HG02571 (cell line): ENCODE data around the gene SYCE3.
A peak's percentile ranks its signal among the peaks of the same experiment; 100 is the strongest.

ENCODE experiments used
- ATAC-seq: cut with Tn5 transposase; IDR thresholded peaks from one replicate; pipeline ENCODE4 v1.9.1; 2021; ENCODE audit warnings: mild to moderate bottlenecking, moderate library complexity; ENCODE audit not compliant: unreplicated experiment

SYCE3 gene

DNA sequence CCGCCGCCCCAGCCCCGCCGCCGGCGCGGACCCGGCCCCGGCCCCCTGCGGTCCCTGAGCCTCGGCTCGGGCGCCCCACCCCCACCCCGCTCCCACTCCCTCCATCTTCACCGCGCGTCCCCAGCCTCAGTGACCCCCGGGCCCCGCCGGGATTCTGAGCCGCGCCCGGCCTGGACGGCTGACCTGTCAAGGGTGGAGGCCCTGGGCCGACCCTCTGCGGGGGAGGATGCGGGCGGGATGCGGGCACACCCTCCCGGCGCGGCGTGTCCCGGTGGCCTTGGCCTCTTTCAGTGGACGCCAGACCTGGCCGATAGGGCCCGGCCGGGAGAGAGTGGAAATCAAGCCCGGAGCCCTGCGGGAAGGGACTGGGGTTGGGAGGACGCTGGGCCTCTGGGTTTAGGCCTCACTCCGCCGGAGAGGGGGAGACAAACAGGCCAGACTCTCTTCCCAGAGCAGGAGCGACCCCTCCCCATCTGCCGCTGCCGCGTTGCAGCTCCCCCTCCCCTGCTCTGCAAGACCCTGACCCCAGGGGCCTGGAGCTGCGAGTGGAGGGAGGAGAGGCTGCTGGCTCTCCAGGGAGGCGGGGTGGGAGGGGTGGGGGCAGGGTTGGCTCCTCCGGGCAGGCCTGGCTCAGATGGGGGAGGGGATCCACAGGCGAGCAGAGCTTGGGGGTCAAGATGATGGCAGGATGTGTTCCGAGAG lies 38.4 kb upstream of the SYCE3 start:
- ATAC-seq: no peak

DNA sequence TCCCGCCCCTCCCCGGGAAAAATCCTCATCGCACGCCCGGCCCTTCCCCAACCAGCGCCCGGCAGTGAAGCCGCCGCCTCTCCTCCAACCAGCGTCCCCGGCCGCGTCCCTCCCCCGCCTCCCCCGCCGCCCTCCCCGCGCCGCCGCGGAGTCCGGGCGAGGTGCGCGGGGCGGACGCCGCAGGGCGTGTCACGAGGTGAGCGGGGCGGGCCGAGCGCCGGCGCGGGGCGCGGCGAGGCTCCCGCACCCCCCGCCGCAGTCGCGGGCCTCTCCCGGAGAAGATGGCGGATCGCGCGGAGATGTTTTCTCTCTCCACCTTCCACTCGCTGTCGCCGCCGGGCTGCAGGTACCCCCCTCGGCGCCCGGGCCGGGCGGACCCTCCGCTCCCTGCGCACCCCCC lies 37.8 kb upstream of the SYCE3 start, which contains the start of gene MAPK8IP2:
Gene MAPK8IP2 (plus strand): TSS at position 256 of the 400 bp plus-strand sequence. CDS start 26 bp downstream, at position 282.
- no peak for ATAC-seq

DNA sequence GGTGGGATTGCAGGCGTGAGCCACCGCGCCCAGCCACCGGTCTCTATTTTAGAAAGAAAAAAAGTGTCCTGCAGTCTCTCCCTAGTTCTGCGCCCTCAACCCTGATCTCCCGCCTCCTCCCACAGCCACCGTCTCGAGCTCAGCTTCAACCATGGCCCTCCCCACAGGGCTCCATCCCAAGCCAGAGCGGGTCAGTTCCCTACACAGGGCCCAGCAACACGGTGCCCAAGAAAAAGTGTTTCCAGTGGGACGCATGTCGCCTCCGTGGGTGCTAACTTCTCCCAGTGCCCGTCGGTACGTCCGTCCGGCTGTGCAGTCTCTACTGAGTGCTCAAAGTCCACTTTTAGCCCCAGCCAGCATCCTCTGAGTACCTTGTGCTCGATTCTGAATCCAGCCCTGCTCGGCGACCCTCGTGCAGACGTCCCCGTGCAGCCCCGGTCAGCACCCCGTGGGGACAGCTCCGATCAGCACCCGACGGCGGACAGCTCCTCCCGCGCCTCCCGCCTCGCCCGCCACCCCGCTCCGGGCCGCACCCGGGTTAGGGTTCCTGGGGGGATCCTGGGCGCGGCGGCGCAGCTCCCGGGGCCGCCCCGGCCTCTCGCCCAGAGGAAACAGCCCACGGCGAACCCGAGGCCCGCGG lies 37.2 kb upstream of the SYCE3 start:
- ATAC-seq: no peak

DNA sequence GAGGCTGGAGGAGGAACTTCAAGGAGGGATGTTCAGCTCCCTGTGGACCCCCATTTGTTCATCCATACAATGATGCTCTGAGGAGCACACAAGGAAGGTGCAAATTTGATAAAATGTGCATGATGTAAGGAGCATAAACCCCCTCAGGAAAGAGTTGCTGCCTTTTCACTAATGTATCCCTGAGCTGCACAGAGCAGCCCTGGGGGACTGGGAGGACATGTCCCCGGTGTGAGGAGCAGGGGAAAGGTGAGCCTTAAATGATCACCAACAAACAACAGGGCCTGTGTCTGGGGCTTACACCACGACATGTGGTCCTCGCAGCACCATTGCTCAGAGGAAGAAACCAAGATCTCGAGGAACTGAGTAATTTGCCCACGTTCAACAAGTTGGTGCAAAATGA lies 34.4 kb upstream of the SYCE3 start:
- no peak for ATAC-seq

DNA sequence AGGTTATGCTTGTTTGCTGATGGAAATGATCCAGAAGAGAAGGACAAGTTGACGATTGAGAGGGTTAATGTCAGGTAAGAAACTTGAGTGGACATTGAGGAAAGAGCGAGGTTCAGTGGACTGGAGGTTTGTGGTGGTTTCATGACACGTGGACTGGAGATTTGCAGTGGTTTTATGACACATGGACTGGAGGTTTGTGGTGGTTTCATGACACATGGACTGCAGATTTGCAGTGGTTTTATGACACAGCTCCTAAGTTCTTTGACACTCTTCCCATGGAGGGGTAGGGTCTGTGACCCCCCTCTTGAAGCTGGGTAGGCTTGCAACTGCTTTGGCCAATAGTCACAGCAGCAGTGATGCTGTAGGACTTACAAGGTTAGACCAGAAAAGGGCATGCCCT lies 32.5 kb upstream of the SYCE3 start:
- no peak for ATAC-seq

DNA sequence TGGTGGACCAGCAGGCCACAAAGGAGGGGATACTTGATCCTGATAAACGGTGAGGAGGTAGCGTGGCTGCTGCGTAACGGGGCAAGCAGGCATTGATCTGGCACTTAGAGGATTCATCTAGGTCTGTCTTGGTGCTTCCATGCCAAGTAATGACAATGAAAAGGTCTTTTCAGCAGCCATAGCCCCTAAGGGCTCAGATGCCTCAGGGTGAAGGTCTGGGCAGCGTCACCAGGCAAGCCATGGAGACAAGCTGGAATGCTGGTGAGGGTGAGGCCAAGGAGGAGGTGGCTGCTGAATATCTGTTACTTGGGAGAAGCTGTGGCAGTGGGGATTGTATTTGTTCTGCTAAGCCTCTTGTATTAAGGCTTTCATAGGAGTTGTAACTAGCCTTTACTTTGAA lies 24.7 kb upstream of the SYCE3 start:
- no peak for ATAC-seq

DNA sequence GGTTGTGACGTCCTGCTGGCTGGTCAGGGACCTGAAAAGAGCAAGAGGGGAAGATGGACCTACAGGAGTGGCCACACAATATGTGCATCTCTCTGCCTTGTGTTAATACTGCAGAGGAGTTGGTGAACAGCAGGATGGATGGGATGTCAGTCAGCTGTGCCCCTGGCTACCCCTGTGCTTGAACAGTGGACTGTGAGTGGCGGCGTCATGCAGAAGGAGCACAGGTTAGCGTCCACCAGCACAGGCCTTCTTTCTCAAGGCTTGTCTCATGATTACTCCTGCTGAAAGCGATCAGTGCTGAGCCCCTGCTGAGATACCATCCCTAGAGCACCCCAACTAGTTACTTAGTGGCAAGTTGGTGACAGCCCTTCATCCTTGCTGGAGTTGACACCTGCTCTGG lies 23.7 kb upstream of the SYCE3 start:
- ATAC-seq: no peak

DNA sequence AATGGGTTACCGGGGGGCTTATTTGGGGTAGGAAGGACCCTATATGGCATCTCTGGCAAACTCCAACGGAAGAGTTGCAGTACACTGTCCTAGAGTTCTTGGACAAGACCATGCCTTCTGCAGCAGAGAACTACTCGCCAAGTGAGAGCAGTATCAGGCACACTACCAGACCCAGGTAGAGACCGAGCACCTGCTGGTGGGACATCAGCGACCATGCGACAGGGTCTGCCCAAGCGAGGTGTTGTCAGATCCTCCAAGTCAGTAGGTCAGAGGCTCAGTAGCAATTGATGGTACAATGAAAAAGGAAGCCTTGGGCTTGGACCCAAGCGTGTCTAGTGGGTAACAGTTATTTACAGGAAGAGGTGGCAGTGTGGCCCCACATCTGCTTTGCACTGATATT lies 23.1 kb upstream of the SYCE3 start:
- no peak for ATAC-seq

DNA sequence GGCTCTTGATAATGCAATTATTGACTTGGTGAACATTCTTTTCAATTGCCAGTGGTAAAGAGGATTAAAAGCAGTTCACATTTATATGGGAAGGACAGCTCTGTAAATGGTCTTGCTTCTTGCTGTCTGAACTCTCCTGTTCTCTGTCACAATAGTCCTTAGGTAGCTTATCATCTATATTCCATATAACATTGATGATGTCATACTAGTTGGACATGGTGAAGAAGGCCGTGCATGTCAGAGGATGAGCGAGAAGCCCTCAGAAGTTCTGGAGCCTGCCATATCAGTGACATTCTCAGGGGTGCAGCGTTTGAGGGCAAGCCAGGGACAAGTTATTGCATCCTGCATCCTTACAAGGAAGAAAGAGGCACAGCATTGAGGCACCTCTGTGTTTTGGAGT lies 22.5 kb upstream of the SYCE3 start:
- ATAC-seq: no peak

DNA sequence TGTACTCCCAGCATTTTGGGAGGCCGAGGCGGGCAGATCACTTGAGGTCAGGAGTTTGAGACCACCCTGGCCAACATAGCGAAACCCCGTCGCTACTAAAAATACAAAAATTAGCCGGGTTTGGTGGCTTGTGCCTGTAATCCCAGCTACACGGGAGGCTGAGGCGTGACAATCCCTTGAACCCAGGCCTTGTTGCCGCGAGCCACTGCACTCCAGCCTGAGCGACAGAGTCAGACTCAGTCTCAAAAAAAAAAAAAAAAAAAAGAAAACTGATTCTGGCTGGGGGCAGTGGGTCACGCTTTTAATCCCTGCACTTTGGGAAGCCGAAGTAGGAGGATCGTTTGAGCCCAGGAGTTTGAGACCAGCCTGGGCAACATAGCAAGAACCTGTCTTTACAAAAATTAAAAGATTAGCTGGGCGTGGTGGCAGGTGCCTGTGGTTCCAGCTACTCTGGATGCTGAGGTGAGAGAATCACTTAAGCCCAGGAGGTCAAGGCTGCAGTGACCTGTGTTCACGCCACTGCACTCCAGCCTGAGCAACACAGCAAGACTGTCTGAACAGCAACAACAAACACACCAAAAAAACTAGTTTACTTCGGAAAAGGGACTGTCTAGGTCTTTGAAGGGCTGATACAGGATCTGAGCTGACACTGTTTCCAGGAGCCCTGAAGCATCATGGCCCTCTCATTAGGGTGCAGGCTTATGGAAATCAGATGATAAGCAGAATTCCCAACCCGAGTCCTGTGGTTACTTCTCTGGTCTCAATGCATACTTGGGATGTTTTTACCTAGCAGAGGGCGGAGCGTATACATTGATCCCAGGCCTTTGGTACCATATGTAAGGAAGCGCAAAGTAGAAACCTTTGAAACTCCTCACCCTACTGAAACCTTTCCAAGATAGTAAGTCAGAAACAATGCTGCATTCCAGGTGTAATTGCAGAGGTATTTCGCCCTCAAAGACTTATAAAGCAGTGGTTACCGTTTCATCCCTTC lies 21.7 kb upstream of the SYCE3 start:
- no peak for ATAC-seq

DNA sequence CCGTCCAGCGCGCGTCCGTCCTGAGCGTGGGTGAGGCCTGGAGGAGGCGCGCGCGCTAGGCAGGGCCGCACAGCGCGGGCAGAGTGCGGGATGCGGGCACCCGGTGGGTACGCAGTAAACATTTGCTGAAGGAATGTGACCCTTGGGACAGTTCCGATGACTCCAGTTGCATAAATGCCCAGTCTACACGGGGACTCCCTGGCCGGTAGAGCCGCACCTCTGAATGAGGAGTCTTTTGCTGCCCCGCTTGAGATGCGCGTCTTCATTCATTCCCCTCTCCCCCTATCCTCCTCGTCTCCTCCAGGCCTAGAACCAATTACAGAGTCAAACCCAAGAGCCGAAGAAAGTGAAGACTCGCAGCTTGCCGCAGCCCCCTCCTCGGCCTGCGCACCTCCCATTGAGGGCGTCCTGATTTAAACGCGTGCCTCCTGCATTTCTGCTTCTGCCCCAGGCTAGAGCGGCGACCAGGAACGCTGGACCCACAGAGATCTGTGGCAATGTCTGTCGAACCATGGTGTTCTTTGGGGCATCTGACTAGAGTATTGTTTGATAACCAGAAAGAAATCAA lies 20.7 kb upstream of the SYCE3 start:
- ATAC-seq: peak; percentile 17

DNA sequence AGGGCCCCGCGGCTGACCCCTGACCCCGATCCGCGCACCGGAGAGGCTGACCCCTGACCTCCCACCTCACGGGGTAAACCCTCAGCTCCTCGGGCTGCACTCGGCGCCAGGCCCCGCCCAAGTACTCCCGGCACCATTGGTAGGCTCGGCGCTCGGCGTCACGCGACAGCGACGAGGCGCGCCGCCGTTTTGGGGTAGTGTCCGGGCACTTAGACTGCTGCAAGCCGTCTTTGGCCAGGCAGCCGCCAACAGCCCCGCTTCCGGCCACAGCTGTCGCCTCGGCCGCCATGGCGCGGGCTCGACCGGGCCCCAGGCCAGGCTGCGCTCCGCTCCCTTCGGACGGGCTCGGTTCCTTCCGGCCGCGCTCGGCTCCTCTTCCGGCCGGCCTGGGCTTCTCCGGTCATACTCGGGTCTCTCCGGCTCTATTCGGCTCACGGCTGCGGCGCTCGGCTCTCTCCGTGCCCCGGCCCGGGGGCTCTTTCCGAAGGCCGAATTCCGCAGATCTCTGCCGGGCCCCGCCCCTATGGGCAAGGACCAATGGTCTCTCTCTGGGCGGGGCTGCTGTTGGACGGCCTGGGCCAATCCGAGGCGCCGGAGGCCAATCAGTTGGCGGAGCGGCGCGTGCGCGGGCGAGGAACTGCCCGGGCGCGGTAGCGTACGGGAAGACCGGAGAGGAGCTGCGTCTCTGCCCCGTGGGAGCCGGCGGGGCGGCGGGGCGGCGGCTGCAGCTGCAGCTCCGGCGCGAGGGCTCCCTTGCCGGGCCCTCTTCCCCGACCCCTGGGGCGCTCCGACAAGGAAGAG lies 20.0 kb upstream of the SYCE3 start, which contains the start of gene CHKB:
Gene CHKB (minus strand): TSS at position 357 of the 801 bp plus-strand sequence. CDS start 68 bp downstream, at position 289.
- ATAC-seq: peak; percentile 87

DNA sequence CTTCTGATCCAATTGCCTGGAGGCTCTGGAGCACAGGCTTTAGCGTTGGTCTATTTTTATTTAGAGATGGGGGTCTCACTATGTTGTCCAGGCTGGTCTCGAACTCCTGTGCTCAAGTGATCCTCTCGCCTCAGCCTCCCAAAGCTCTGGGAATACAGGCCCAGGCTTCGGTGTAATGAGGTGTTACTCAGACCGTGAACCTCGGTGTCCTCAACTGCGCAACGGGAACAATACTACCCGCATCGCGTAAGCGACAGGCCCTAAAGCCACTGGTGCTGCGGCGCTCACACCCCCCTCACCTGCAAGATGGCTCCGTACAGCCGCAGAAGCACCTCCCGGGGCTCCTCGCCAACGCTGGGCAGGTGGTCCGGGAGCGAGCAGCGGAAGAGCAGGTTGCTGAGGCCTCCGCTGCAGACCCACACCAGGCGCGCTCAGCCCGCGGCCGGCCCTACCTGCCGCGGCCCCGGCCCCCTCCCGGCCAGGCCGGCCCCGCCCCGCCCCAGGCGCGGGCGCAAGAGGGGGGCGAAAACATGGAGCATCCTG lies 19.3 kb upstream of the SYCE3 start:
- peak; percentile 17 for ATAC-seq

DNA sequence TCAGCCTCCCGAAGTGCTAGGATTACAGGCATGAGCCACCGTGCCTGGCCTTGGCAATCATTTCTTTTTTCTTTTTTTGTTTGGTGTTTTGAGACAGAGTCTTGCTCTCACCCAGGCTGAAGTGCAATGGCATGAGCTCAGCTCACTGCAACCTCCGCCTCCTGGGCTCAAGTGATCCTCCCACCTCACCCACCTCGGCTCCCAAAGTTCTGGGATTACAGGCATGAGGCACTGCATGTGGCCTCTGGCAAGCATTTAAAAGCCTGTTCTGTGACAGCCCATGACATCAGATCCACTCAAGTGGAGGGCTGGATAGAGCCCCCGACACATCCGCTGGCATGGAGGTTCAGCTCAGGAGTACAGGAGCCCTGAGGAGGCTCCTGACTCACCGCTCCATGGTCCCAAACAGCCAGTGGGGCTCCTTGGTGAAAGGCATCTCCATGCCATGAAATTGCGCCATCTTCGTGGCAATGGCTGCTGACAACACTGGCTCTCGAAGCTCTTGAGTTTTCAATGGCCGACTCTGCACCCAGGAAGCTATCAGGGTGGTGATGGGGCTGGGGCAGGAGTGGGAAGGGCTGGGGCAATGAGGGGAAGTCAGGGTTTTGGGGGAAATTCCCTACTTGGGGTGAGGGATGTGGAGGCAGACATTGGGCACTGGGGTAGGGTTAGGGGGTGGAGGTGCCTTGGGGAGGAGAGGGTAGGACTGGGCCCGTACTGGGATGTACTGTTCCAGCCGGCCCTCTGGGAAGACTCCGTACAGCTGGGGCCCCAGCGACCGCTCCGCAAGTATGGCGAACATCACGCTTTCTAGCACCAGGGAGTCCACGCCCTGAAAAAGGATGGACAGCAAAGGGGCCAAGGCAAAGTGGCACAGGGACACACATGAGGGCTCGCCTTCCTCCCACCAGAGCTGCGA lies 18.6 kb upstream of the SYCE3 start:
- ATAC-seq: no peak

DNA sequence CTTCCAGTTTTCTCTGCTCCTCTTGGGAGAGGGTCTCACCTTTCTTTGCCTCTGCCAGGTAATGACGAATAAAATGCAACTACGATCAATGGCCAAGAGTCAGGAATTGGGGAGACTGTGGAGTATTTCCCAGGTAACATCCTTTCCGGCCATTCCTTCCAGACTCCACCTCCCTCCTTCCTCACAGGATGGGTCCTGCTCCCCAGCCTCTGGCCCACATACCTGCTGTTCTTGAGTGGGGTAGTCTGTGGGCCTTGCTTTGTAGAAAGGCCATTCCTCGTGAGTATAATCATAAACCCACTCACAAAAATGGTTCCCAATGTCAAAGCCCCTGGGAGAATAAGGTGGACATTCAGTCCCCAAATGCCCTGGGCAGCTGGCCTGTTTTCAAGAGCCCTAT lies 17.0 kb upstream of the SYCE3 start:
- no peak for ATAC-seq

DNA sequence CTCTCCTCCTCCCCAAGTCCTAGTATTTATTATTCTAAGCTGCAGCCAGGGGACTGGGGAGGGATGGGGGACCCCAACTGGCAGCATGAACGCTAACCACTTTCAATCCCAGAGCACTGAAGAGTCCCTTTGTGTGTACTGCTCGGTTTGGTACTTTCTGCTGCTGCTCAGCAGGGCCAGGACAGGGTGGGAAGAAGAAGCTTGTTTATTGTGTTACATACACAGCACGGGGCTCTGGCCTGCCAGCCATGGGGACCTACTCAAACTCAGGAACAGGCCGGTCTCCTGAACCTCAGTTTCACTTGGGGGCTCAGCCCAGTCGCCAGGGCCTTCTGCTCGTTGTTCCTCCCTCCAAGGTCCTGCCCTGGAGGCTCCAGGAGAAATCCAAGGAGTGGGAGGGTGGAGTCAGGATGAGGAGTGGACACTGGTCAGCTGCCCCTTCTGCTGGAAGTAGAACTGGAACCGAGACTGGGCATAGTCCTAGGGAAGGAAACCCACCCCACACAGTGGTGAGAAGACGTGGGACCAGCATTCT lies 16.1 kb upstream of the SYCE3 start:
- ATAC-seq: no peak

DNA sequence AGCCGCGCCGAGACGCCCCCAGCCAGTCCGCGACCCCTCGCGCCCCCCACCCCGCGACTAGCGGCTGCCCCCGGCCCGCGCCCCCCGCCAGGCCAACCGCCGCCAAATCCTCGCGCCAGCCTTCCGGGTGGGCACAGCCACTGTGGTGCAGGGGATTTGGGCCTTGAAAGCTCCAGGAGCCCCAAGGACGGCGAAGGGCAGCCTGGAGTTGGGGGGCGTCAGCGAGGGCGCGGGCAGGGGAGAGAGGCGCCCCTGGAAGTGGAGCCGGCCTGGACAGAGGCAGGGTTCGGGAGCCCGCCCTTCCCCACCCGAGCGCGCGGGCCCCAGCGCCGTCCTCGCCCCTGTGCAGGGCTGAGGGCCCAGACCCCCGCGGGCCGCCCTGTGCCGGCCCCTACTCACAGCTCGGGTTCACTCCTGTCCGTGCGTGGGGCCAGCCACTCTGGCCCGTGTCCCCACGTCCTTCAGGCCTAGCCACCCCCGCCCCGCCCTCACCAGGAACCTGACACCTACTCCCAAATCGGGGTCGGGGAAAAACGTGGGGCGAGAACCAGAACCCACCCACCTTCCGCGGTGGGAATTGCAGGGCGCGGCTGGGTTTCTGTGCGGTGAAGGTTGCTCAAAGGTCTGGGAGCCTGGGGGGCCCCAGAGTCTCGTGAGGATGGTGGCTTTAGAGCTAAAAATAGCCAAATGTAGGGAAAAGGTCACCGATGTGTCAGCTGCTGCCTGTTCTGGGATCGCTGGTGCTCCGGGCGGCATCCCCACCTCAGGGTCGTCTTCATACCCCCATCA lies 15.5 kb upstream of the SYCE3 start, which contains the start of gene CPT1B:
Gene CPT1B (minus strand): TSS at position 441 of the 789 bp plus-strand sequence. CDS start 512 bp downstream, outside the sequence.
- no peak for ATAC-seq

DNA sequence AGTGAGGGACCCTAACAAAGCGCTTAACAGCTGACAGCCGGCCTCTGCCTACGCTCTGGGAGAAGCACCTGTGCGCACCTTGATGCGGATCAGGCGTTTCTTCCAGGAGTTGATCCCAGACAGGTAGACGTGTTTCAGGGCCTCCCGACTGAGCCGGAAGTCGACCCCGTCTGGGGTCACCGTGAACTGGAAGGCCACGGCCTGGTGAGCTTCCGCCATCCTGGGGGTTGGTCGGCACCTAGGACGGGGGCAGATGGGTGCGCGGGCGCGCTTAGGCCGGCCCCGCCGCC lies 14.9 kb upstream of the SYCE3 start:
- no peak for ATAC-seq
